Fibroblast of lung (primary cell): Measurements from ENCODE around the gene DCK. TPM values are rescaled to one million over a fixed set of nuclear protein-coding genes. Genes with fewer than 3 reads are reported as not detected.

Experiments
- DNase-seq, 2 donors: peaks; one replicate each; pipeline versions ENCODE4 v3.0.0 to v3.0.0-alpha.2; 2010; ENCODE audit warnings: low read depth in 2 of 2
- H2AFZ ChIP-seq: 2 replicates; pipeline ENCODE4 v1.5.1; 2012; ENCODE audit warnings: low read length, control low read depth, inconsistent platforms
- H3K27ac ChIP-seq: 2 replicates; pipeline ENCODE4 v1.5.1; 2011; ENCODE audit warnings: low read length, control low read depth; ENCODE audit not compliant: insufficient read depth
- H3K27me3 ChIP-seq: 2 replicates; pipeline ENCODE4 v1.5.1; 2011; ENCODE audit warnings: mild to moderate bottlenecking, low read length; ENCODE audit not compliant: control insufficient read depth, insufficient read depth
- H3K36me3 ChIP-seq: 2 replicates; pipeline ENCODE4 v1.5.1; 2011; ENCODE audit warnings: low read length; ENCODE audit not compliant: control insufficient read depth, insufficient read depth
- H3K4me1 ChIP-seq: 2 replicates; pipeline ENCODE4 v1.5.1; 2011; ENCODE audit warnings: low read length; ENCODE audit not compliant: control insufficient read depth, insufficient read depth; ENCODE audit errors: extremely low read depth
- H3K4me2 ChIP-seq: 2 replicates; pipeline ENCODE4 v1.5.1; 2011; ENCODE audit warnings: low read length, control low read depth; ENCODE audit not compliant: insufficient read depth; ENCODE audit errors: extremely low read depth
- H3K4me3 ChIP-seq, 4 experiments: fragments of 200-600 bp in 1 of 4; sonication (generic) in 1 of 4; replicated peaks in 1 of 4; 2 replicates each; pipeline ENCODE4 v1.5.1; 2011 to 2016; ENCODE audit warnings: low read length in 4 of 4, low read depth in 3 of 4, mild to moderate bottlenecking in 3 of 4, control low read depth in 2 of 4, inconsistent platforms in 1 of 4, mixed read lengths in 1 of 4; ENCODE audit not compliant: insufficient read depth in 1 of 4; ENCODE audit errors: control extremely low read depth in 1 of 4
- H3K79me2 ChIP-seq: 2 replicates; pipeline ENCODE4 v1.5.1; 2012; ENCODE audit warnings: mild to moderate bottlenecking, low read length, inconsistent platforms; ENCODE audit not compliant: control insufficient read depth, insufficient read depth
- H3K9ac ChIP-seq: 2 replicates; pipeline ENCODE4 v1.5.1; 2011; ENCODE audit warnings: mild to moderate bottlenecking, low read length, control low read depth; ENCODE audit not compliant: insufficient read depth
- H3K9me3 ChIP-seq: 2 replicates; pipeline ENCODE4 v1.5.1; 2012; ENCODE audit warnings: low read depth, low read length; ENCODE audit not compliant: control insufficient read depth, insufficient read depth
- H4K20me1 ChIP-seq: 2 replicates; pipeline ENCODE4 v1.5.1; 2011; ENCODE audit warnings: low read length; ENCODE audit not compliant: control insufficient read depth, insufficient read depth; ENCODE audit errors: extremely low read depth
- EZH2 ChIP-seq: IDR thresholded peaks from 2 replicates; pipeline ENCODE4 v1.5.1; 2012; ENCODE audit warnings: low read length, control low read depth, mild to moderate bottlenecking; ENCODE audit errors: missing control alignments
- polyA plus RNA-seq, 2 donors: library from polyadenylated mRNA; depleted of rRNA in 1 of 2; stranded (reverse) in 1 of 2; unstranded in 1 of 2; fragments of >200 nt; gene quantifications; 2 replicates each; pipeline ENCODE4 v1.2.1, GENCODE V29; 2011 to 2012; ENCODE audit warnings: missing spikeins in 1 of 2
- total RNA-seq: library from RNA; depleted of rRNA; stranded (reverse); fragments of >200 nt; gene quantifications from 2 replicates; pipeline ENCODE4 v1.2.1, GENCODE V29; 2014
- TF ChIP-seq, protein P1 (sequence below), 2 donors: IDR thresholded peaks in 1 of 2; conservative IDR thresholded peaks in 1 of 2; 1 replicate in 1 of 2; 2 replicates in 1 of 2; pipeline ENCODE4 v1.5.1; 2011 to 2012; ENCODE audit warnings: low read length in 2 of 2, control low read depth in 1 of 2, inconsistent platforms in 1 of 2, low read depth in 1 of 2, mild to moderate bottlenecking in 1 of 2

Gene DCK
- total and polyA plus RNA-seq, 2 donors (not counting 1 experiment from before 2014, with no cell fraction given) = 12.2 to 18.4 TPM

DNA sequence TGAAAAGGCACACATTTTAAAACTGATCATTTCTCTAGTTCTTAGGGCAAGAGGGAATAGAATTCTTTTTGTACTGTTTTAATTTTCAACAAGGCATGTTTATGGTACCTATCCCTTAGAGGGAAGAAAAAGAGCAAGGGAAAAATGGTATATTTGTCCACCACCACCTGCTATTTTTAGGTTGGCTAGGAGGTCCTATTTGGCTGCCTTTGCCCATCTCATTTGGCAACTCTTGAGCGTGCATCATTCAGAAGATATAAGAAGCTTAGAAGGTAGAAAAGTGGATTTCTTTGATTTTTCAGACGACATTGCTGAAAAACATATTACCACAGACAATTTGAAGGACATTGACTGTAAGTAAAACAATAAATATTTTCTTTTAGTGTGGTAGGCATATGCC lies 69.0 kb downstream of the DCK start:
- Histone ChIP-seq H3K27me3 (no peaks in the 10 kb centered on the region), H3K9me3 (no peaks in the 10 kb centered on the region), H3K27ac (no peak overlapping the region), H3K4me2 (no peak overlapping the region), H3K9ac (no peak overlapping the region), H3K4me1 (no peaks in the 10 kb centered on the region), H3K4me3 (no peak overlapping the region), H4K20me1 (no peaks in the 10 kb centered on the region), H2AFZ (no peak overlapping the region), H3K36me3 (no peaks in the 10 kb centered on the region), H3K79me2 (no peaks in the 10 kb centered on the region)
- no peak for TF ChIP-seq EZH2
- TF ChIP-seq, protein P1, sequence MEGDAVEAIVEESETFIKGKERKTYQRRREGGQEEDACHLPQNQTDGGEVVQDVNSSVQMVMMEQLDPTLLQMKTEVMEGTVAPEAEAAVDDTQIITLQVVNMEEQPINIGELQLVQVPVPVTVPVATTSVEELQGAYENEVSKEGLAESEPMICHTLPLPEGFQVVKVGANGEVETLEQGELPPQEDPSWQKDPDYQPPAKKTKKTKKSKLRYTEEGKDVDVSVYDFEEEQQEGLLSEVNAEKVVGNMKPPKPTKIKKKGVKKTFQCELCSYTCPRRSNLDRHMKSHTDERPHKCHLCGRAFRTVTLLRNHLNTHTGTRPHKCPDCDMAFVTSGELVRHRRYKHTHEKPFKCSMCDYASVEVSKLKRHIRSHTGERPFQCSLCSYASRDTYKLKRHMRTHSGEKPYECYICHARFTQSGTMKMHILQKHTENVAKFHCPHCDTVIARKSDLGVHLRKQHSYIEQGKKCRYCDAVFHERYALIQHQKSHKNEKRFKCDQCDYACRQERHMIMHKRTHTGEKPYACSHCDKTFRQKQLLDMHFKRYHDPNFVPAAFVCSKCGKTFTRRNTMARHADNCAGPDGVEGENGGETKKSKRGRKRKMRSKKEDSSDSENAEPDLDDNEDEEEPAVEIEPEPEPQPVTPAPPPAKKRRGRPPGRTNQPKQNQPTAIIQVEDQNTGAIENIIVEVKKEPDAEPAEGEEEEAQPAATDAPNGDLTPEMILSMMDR (conservative IDR thresholded peaks at IDR 0.05 in 1 of 2, IDR thresholded peaks at IDR 0.05 in 1 of 2; ENCODE audit: low read depth in 1 of 2, low read length in 2 of 2) = no peak
- DNase-seq = no peak

DNA sequence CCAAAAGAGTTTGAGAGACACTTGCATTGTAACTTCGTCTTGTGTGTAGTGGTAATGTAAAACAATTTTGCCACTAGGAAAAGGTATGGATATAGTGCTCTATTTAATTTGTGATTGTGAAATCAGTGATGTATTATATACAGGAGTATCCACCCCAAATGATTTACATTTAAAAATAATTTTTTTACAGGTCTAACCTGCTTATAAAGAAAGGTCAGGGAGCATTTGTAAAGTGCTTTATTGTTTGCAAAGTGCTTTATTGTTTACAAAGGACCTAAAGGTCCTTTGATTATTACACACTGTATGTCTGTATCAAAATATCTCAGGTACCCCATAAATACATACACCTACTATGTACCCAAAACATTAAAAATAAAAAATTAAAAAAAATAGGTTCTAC lies 70.3 kb downstream of the DCK start:
- no peak for TF ChIP-seq EZH2
- TF ChIP-seq, protein P1 (conservative IDR thresholded peaks at IDR 0.05 in 1 of 2, IDR thresholded peaks at IDR 0.05 in 1 of 2; ENCODE audit: low read depth in 1 of 2, low read length in 2 of 2) = no peak
- H3K4me3 ChIP-seq = no peak overlapping the region

DNA sequence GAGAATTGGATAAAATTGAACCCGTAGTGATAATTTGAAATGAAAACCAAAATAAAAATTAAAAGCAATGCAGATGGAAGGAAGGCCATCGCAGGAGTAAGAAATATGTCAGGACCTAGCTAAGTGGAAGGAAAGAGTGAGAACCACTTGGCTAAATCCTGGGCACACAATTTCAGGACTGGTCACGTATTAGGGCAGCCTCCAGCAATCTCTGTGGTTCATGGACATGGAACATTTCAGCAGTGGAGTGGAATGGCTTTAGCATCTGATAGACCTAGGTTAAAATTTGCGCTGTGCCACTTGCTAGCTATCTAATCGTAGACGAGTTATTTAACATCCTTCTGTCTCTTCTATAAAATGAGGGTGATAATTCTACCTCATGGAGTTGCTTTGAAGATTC lies 71.1 kb downstream of the DCK start:
- Histone ChIP-seq H3K36me3 (no peaks in the 10 kb centered on the region), H3K4me3 (no peak overlapping the region), H3K27me3 (no peaks in the 10 kb centered on the region), H3K27ac (no peak overlapping the region), H4K20me1 (no peaks in the 10 kb centered on the region), H3K4me1 (no peaks in the 10 kb centered on the region), H3K9ac (no peak overlapping the region), H2AFZ (no peak overlapping the region), H3K79me2 (no peaks in the 10 kb centered on the region), H3K9me3 (no peaks in the 10 kb centered on the region), H3K4me2 (no peak overlapping the region)
- no peak for TF ChIP-seq EZH2
- TF ChIP-seq, protein P1 (conservative IDR thresholded peaks at IDR 0.05 in 1 of 2, IDR thresholded peaks at IDR 0.05 in 1 of 2; ENCODE audit: low read depth in 1 of 2, low read length in 2 of 2) = no peak
- DNase-seq = no peak

More for the DNA sequence above, 70.3 kb downstream of the DCK start:
- H2AFZ ChIP-seq = no peak overlapping the region
- no peaks in the 10 kb centered on the region for H3K4me1 ChIP-seq
- no peak overlapping the region for H3K4me2 ChIP-seq
- no peaks in the 10 kb centered on the region for H3K27me3 ChIP-seq
- no peak overlapping the region for H3K27ac ChIP-seq
- H4K20me1 ChIP-seq = no peaks in the 10 kb centered on the region
- H3K36me3 ChIP-seq = no peaks in the 10 kb centered on the region
- DNase-seq = no peak
- H3K79me2 ChIP-seq = no peaks in the 10 kb centered on the region
- no peaks in the 10 kb centered on the region for H3K9me3 ChIP-seq
- H3K9ac ChIP-seq = no peak overlapping the region
